Stomach (tissue), 9 donors: ENCODE results near the gene SDK2. TPM values are rescaled to one million over a fixed set of nuclear protein-coding genes. Genes with fewer than 3 reads are reported as not detected.

ENCODE experiments used
- DNase-seq, 2 donors: peaks; one replicate each; pipeline versions ENCODE4 v3.0.0 to v3.0.0-alpha.2; 2013 to 2019
- H3K27ac ChIP-seq, 5 donors: fragments of 200-600 bp in 4 of 5; sonication (generic) in 4 of 5; one replicate each; pipeline ENCODE4 v1.5.1; 2013 to 2019; ENCODE audit warnings: mild to moderate bottlenecking in 1 of 5, moderate library complexity in 1 of 5
- H3K27me3 ChIP-seq, 3 donors: fragments of 200-600 bp; sonication (generic); one replicate each; pipeline ENCODE4 v1.5.1; 2017 to 2019; ENCODE audit warnings: mixed run types in 1 of 3
- H3K36me3 ChIP-seq, 4 donors: fragments of 200-600 bp; sonication (generic); 1 replicate in 3 of 4; 2 replicates in 1 of 4; pipeline ENCODE4 v1.5.1; 2016 to 2019
- H3K4me1 ChIP-seq, 4 donors: fragments of 200-600 bp; sonication (generic); one replicate each; pipeline ENCODE4 v1.5.1; 2016 to 2019
- H3K4me3 ChIP-seq, 4 donors: fragments of 200-600 bp; sonication (generic) in 3 of 4; one replicate each; pipeline ENCODE4 v1.5.1; 2016 to 2019; ENCODE audit warnings: mild to moderate bottlenecking in 1 of 4
- H3K9me3 ChIP-seq, 4 donors: fragments of 200-600 bp; sonication (generic); one replicate each; pipeline ENCODE4 v1.5.1; 2016 to 2019
- CTCF ChIP-seq, 7 experiments: fragments of 450-650 bp in 4 of 7; fragments of 200-600 bp in 3 of 7; sonication (generic) in 3 of 7; IDR thresholded peaks; one replicate each; pipeline ENCODE4 v1.5.1; 2016 to 2019; ENCODE audit warnings: antibody characterized with exemption in 7 of 7, control low read depth in 2 of 7, mild to moderate bottlenecking in 1 of 7
- EP300 ChIP-seq: sonication (generic); formaldehyde crosslinking; IDR thresholded peaks from one replicate; pipeline ENCODE4 v1.6.1; 2017; ENCODE audit warnings: antibody characterized with exemption
- POLR2A ChIP-seq, 4 donors: fragments of 450-650 bp; IDR thresholded peaks; one replicate each; pipeline ENCODE4 v1.6.1; 2016; ENCODE audit warnings: antibody characterized with exemption in 4 of 4, control low read depth in 2 of 4, mild to moderate bottlenecking in 1 of 4, moderate library complexity in 1 of 4
- POLR2AphosphoS5 ChIP-seq, 3 donors: sonication (generic); formaldehyde crosslinking; IDR thresholded peaks; one replicate each; pipeline ENCODE4 v1.6.1; 2016; ENCODE audit warnings: antibody characterized with exemption in 3 of 3
- WGBS, 5 donors: extraction: QIAGEN DNeasy Blood & Tissue Kit in 3 of 5; methylation state at CpG; one replicate each; pipeline versions ENCODE4 v1.1.5 to v1.1.7; 2013 to 2018; 5-methylcytosine and 5-hydroxymethylcytosine counted together
- intact Hi-C: fragments of 100-400 bp; cut with DNase I; formaldehyde crosslinking; loops from one replicate; pipeline ENCODE4 v1.15.1; 2023; ENCODE audit warnings: low total_unique reads
- polyA plus RNA-seq, 3 donors: library from polyadenylated mRNA; stranded (reverse); fragments of 200-250 nt; gene quantifications; one replicate each; pipeline ENCODE4 v1.2.3, GENCODE V29; 2013
- total RNA-seq, 5 donors: library from RNA; depleted of rRNA; stranded (reverse); fragments of >200 nt; gene quantifications; one replicate each; pipeline versions ENCODE4 v1.1.0 to v1.2.3, GENCODE V29; 2014 to 2016
- donor health status: healthy with polysubstance abuse.
- donor health status: Bipolar disorder and iron deficiency.
- donor health status: healthy.

Gene SDK2
- total and polyA plus RNA-seq, 8 donors: under 0.01 to 9.6 (median 0.44) TPM; not detected in 1

GRCh38 chr17:73343739-73344454 lies 300.3 kb downstream of the SDK2 start:
- Histone ChIP-seq H3K4me1 (peaks cover 25 to 67% (median 42%) of the 10 kb centered on the region in 4 donors), H3K36me3 (no peaks in the 10 kb centered on the region), H3K27me3 (no peaks in the 10 kb centered on the region), H3K9me3 (no peaks in the 10 kb centered on the region), H3K4me3 (no peak overlapping the region), H3K27ac (peak overlapping the region in 4 of 5 donors; percentile 68 to 87 (median 78))
- TF ChIP-seq CTCF (IDR thresholded peaks at IDR 0.05): no peak
- no peak for TF ChIP-seq POLR2A (IDR thresholded peaks at IDR 0.05)
- no peak for TF ChIP-seq POLR2AphosphoS5 (IDR thresholded peaks at IDR 0.05)
- no peak for TF ChIP-seq EP300
- intact Hi-C loops: no loop called here
- WGBS, 5 donors: 31 to 65% (median 62%) methylated on average over 4 to 11 of the region's 11 CpGs
- peak in 1 of 2 donors; percentile 51 for DNase-seq

- no peaks in the 10 kb centered on the region for H3K36me3 ChIP-seq
- H3K9me3 ChIP-seq: no peaks in the 10 kb centered on the region
- H3K4me3 ChIP-seq: peak overlapping the region in 1 of 4 donors; percentile 11
- DNase-seq: peak in 1 of 2 donors; percentile 95
- peak in 1 of 3 donors; percentile 24 for TF ChIP-seq POLR2AphosphoS5 (IDR thresholded peaks at IDR 0.05)
- no peak for TF ChIP-seq POLR2A (IDR thresholded peaks at IDR 0.05)
- TF ChIP-seq CTCF (IDR thresholded peaks at IDR 0.05): no peak
- no peak for TF ChIP-seq EP300
- intact Hi-C loops: no loop called here
- H3K4me1 ChIP-seq: peaks cover 25 to 65% (median 45%) of the 10 kb centered on the region in 4 donors
- WGBS, 5 donors: 61 to 76% (median 69%) methylated on average over 16 to 17 of the region's 17 CpGs
- peak overlapping the region in 4 of 5 donors; percentile 68 to 87 (median 78) for H3K27ac ChIP-seq
- no peaks in the 10 kb centered on the region for H3K27me3 ChIP-seq
Observed at GRCh38 chr17:73343168-73343634, 301.0 kb downstream of the SDK2 start.

GRCh38 chr17:73342541-73343167 lies 301.6 kb downstream of the SDK2 start:
- peaks cover 29 to 66% (median 48%) of the 10 kb centered on the region in 4 donors for H3K4me1 ChIP-seq
- H3K27ac ChIP-seq: peak overlapping the region; percentile 39 to 87 (median 74)
- WGBS, 5 donors: 33 to 54% (median 47%) methylated on average over 5 to 7 of the region's 7 CpGs
- peak in 1 of 2 donors; percentile 59 for DNase-seq
- TF ChIP-seq EP300 (no peak), CTCF (IDR thresholded peaks at IDR 0.05) (no peak), POLR2A (IDR thresholded peaks at IDR 0.05) (no peak), POLR2AphosphoS5 (IDR thresholded peaks at IDR 0.05) (no peak)
- H3K36me3 ChIP-seq: no peaks in the 10 kb centered on the region
- no peaks in the 10 kb centered on the region for H3K9me3 ChIP-seq
- intact Hi-C loops: no loop called here
- peak overlapping the region in 1 of 4 donors; percentile 11 for H3K4me3 ChIP-seq
- H3K27me3 ChIP-seq: no peaks in the 10 kb centered on the region

GRCh38 chr17:73342050-73342522 lies 302.2 kb downstream of the SDK2 start:
- Histone ChIP-seq H3K36me3 (no peaks in the 10 kb centered on the region), H3K4me3 (no peak overlapping the region), H3K9me3 (no peaks in the 10 kb centered on the region), H3K27ac (peak overlapping the region; percentile 39 to 87 (median 74)), H3K4me1 (peaks cover 29 to 63% (median 46%) of the 10 kb centered on the region in 4 donors), H3K27me3 (no peaks in the 10 kb centered on the region)
- TF ChIP-seq POLR2AphosphoS5 (IDR thresholded peaks at IDR 0.05): no peak
- no peak for TF ChIP-seq CTCF (IDR thresholded peaks at IDR 0.05)
- no peak for TF ChIP-seq POLR2A (IDR thresholded peaks at IDR 0.05)
- no peak for TF ChIP-seq EP300
- intact Hi-C loops: no loop called here
- DNase-seq: peak; percentile 77 to 95
- 29 to 42% (median 34%) methylated on average over 11 to 12 of the region's 12 CpGs for WGBS, 5 donors
